Fibroblast of the aortic adventitia (primary cell): ENCODE data around the gene POLL. TPM values are rescaled to one million over a fixed set of nuclear protein-coding genes. Genes with fewer than 3 reads are reported as not detected.
A peak's percentile ranks its signal among the peaks of the same experiment; 100 is the strongest.

Source experiments
- DNase-seq: peaks from one replicate; pipeline ENCODE4 v3.0.0-alpha.2; 2010; ENCODE audit warnings: low read depth
- H3K4me3 ChIP-seq: 2 replicates; pipeline ENCODE4 v1.5.1; 2011; ENCODE audit warnings: low read depth, mild to moderate bottlenecking, control low read depth, low read length, moderate library complexity
- CTCF ChIP-seq: IDR thresholded peaks from 2 replicates; pipeline ENCODE4 v1.5.1; 2011; ENCODE audit warnings: mild to moderate bottlenecking, low read length, control low read depth, inconsistent platforms; ENCODE audit not compliant: insufficient read depth
- total RNA-seq: library from RNA; depleted of rRNA; stranded (reverse); fragments of >200 nt; gene quantifications from 2 replicates; pipeline ENCODE4 v1.2.3, GENCODE V29; 2012; ENCODE audit warnings: low replicate concordance

The POLL gene
- total RNA-seq, 1 donor: 11.1 TPM

- no peak for DNase-seq
- TF ChIP-seq CTCF: no peak
- no peak overlapping the region for H3K4me3 ChIP-seq
These were observed 19.9 kb downstream of the POLL start for GRCh38 chr10:101568054-101568745.

- no peak for DNase-seq
- no peak overlapping the region for H3K4me3 ChIP-seq
- no peak for TF ChIP-seq CTCF
These were observed 20.7 kb downstream of the POLL start for GRCh38 chr10:101567165-101568006.

DNA sequence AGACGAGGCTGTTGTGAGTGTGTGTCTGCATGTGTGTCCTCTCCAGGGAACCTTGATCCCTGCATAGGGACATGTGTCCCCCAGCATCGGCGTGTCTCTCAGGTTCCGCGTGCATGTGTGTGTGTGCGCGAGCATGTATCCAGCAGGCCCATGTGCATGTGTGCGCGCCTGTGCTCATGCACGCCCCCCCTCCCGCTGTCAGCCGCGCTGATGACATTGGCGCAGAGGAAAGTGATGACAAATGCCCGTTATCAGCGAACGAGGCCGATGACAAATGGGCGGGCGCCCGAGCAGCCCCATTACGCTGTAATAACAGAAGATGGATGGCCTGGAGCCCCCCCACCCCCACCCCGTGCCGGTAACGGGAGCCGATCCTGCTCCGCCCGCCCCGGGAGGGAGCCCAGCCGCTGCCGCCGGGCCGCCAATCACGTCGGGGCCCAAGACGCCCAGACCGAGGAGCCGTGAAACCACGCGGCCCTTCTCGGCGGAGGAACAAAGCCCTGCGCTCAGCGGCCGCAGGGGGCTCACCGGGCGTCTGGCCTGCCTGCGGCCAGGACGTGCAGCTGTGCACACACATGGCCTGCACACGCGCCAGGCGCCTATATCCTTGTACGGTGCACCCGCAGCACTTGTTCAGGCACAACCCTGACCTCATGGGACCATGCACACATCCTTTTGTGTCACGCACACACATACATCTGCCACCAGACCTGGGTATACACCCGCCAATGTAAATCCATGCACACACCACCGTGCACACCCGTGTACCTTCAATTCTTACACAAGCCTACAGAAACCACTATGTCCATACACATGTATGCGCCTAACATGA lies 21.5 kb downstream of the POLL start:
- peak overlapping the region; percentile 3 for H3K4me3 ChIP-seq
- no peak for TF ChIP-seq CTCF
- DNase-seq: peak; percentile 15

GRCh38 chr10:101565936-101566332 lies 22.1 kb downstream of the POLL start:
- no peak for DNase-seq
- no peak for TF ChIP-seq CTCF
- no peak overlapping the region for H3K4me3 ChIP-seq

DNA sequence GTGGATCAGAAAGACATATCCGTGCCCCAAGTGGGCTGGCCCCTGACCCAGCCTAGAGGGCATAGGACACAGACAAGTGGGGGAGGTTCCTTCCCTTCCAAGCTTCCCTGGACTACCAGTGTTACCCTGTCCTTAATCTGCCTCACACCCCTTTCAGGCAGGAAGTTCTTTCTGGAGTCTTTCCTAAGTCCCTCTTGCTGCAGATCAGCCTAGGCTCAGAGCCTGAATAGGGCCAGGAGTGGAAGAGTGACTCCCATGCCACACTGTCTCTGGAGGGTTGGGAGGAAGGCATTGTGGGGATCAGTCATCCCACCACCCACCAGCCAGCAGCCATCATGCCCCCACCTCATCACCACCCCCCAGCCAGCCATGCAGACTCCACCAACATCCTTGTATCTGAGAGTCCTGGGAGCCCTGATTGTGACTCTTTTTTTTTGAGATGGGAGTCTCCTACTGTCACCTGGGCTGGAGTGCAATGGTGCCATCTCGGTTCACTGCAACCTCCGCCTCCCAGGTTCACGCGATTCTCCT lies 22.6 kb downstream of the POLL start:
- no peak overlapping the region for H3K4me3 ChIP-seq
- no peak for TF ChIP-seq CTCF
- no peak for DNase-seq

- no peak overlapping the region for H3K4me3 ChIP-seq
- no peak for TF ChIP-seq CTCF
- DNase-seq: no peak
These were observed 23.5 kb downstream of the POLL start for GRCh38 chr10:101564490-101564991.
